H1 (cell line): ENCODE results near the gene SMG5. TPM values are rescaled to one million over a fixed set of nuclear protein-coding genes. Genes with fewer than 3 reads are reported as not detected.

Experiments
- CTCF ChIA-PET: fragments of 300-600 bp; sonication (Branson Sonifier 250); formaldehyde crosslinking; loops from one replicate; lab custom pipeline; 2021; ENCODE audit not compliant: partially characterized antibody; lab: Charles Lee
- POLR2A ChIA-PET: fragments of 300-600 bp; sonication (Branson Sonifier 250); formaldehyde crosslinking; loops from one replicate; lab custom pipeline; 2021; ENCODE audit warnings: inconsistent platforms; ENCODE audit not compliant: partially characterized antibody; lab: Charles Lee
- DNase-seq, 2 experiments: peaks; one replicate each; pipeline versions ENCODE4 v3.0.0 to v3.0.0-alpha.2; 2010 to 2022; ENCODE audit warnings: low spot score in 2 of 2, low read depth in 1 of 2, mixed read lengths in 1 of 2
- FAIRE-seq: peaks from 2 replicates; lab custom pipeline; 2011; peaks lifted over from hg19 to GRCh38; lab: Jason Lieb, UNC
- H2AFZ ChIP-seq: 2 replicates; pipeline ENCODE4 v1.8.1; 2012; ENCODE audit warnings: low read length, inconsistent platforms
- H2AK5ac ChIP-seq: 2 replicates; pipeline ENCODE4 v1.6.1; 2013; ENCODE audit warnings: low read depth, low read length
- H2BK120ac ChIP-seq: replicated peaks from 2 replicates; pipeline ENCODE3; 2013; ENCODE audit warnings: low read depth, low read length, inconsistent platforms
- H2BK12ac ChIP-seq: 2 replicates; pipeline ENCODE4 v1.6.1; 2013; ENCODE audit warnings: low read depth, low read length
- H2BK15ac ChIP-seq: 2 replicates; pipeline ENCODE4 v1.6.1; 2013; ENCODE audit warnings: low read length
- H2BK20ac ChIP-seq: 2 replicates; pipeline ENCODE4 v1.6.1; 2013; ENCODE audit warnings: low read length
- H2BK5ac ChIP-seq: 2 replicates; pipeline ENCODE4 v1.6.1; 2013; ENCODE audit warnings: low read depth, low read length
- H3K14ac ChIP-seq: 2 replicates; pipeline ENCODE4 v1.6.1; 2013; ENCODE audit warnings: inconsistent platforms; ENCODE audit not compliant: insufficient read length
- H3K18ac ChIP-seq: 2 replicates; pipeline ENCODE4 v1.6.1; 2013; ENCODE audit warnings: low read length; ENCODE audit errors: extremely low read depth
- H3K23ac ChIP-seq: 2 replicates; pipeline ENCODE4 v1.6.1; 2013; ENCODE audit warnings: inconsistent platforms; ENCODE audit not compliant: insufficient read length
- H3K23me2 ChIP-seq: 2 replicates; pipeline ENCODE4 v1.6.1; 2013; ENCODE audit warnings: low read depth, low read length
- H3K27ac ChIP-seq: 2 replicates; pipeline ENCODE4 v1.6.1; 2011; ENCODE audit warnings: low read depth, low read length, inconsistent platforms
- H3K27me3 ChIP-seq, 4 experiments: replicated peaks in 1 of 4; 1 replicate in 1 of 4; 2 replicates in 3 of 4; pipeline versions ENCODE4 v1.6.1 to v1.8.1; 2011 to 2013; ENCODE audit warnings: low read length in 3 of 4, mild to moderate bottlenecking in 3 of 4, inconsistent platforms in 2 of 4, mixed read lengths in 2 of 4, moderate library complexity in 1 of 4; ENCODE audit not compliant: control insufficient read depth in 3 of 4, insufficient read depth in 3 of 4; ENCODE audit errors: extremely low read depth in 1 of 4
- H3K36me3 ChIP-seq, 4 experiments: 2 replicates each; pipeline versions ENCODE4 v1.6.1 to v1.8.1; 2011 to 2013; ENCODE audit warnings: mild to moderate bottlenecking in 4 of 4, low read length in 3 of 4, moderate library complexity in 2 of 4, control low read depth in 1 of 4, inconsistent platforms in 1 of 4; ENCODE audit not compliant: insufficient read depth in 4 of 4, control insufficient read depth in 2 of 4
- H3K4ac ChIP-seq: replicated peaks from 2 replicates; pipeline ENCODE3; 2013; ENCODE audit warnings: low read length, low read depth, mixed read lengths, inconsistent platforms; ENCODE audit not compliant: insufficient read length
- H3K4me1 ChIP-seq, 4 experiments: replicated peaks in 1 of 4; 1 replicate in 1 of 4; 2 replicates in 3 of 4; pipeline versions ENCODE4 v1.6.1 to v1.8.1; 2011 to 2013; ENCODE audit warnings: low read length in 3 of 4, inconsistent platforms in 2 of 4, mixed read lengths in 1 of 4; ENCODE audit not compliant: insufficient read depth in 4 of 4, control insufficient read depth in 3 of 4
- H3K4me2 ChIP-seq, 2 experiments: 2 replicates each; pipeline versions ENCODE4 v1.6.1 to v1.8.1; 2011 to 2013; ENCODE audit warnings: low read depth in 2 of 2, low read length in 2 of 2, control low read depth in 1 of 2, inconsistent platforms in 1 of 2, mild to moderate bottlenecking in 1 of 2; ENCODE audit not compliant: insufficient read depth in 1 of 2
- H3K4me3 ChIP-seq, 4 experiments: fragments of 200-600, 300-600 bp in 1 of 4; sonication (generic), shearing (Covaris generic), sonication (Bioruptor Twin) in 1 of 4; 2 replicates each; pipeline versions ENCODE4 v1.5.1 to v1.8.1; 2011 to 2016; ENCODE audit warnings: low read length in 4 of 4, low read depth in 3 of 4, control low read depth in 2 of 4, inconsistent platforms in 2 of 4, mild to moderate bottlenecking in 2 of 4, mixed read lengths in 1 of 4, moderate library complexity in 1 of 4; ENCODE audit not compliant: insufficient read depth in 2 of 4; ENCODE audit errors: extremely low read depth in 1 of 4
- H3K56ac ChIP-seq: replicated peaks from 2 replicates; pipeline ENCODE3; 2013; ENCODE audit warnings: low read depth, mild to moderate bottlenecking, mixed read lengths, low read length, inconsistent platforms; ENCODE audit not compliant: insufficient read length
- H3K79me1 ChIP-seq: 2 replicates; pipeline ENCODE4 v1.6.1; 2013; ENCODE audit warnings: low read depth, low read length, control low read depth
- H3K79me2 ChIP-seq, 2 experiments: 2 replicates each; pipeline versions ENCODE4 v1.6.1 to v1.8.1; 2012 to 2013; ENCODE audit warnings: low read length in 2 of 2, mild to moderate bottlenecking in 2 of 2, inconsistent platforms in 1 of 2; ENCODE audit not compliant: insufficient read depth in 2 of 2, control insufficient read depth in 1 of 2
- H3K9ac ChIP-seq, 4 experiments: replicated peaks in 1 of 4; 1 replicate in 1 of 4; 2 replicates in 3 of 4; pipeline versions ENCODE4 v1.6.1 to v1.8.1; 2011 to 2013; ENCODE audit warnings: low read depth in 3 of 4, low read length in 3 of 4, control low read depth in 2 of 4, mild to moderate bottlenecking in 2 of 4, moderate library complexity in 2 of 4, inconsistent platforms in 1 of 4; ENCODE audit errors: extremely low read depth in 1 of 4
- H3K9me3 ChIP-seq, 2 experiments: 2 replicates each; pipeline versions ENCODE4 v1.6.1 to v1.8.1; 2012 to 2013; ENCODE audit warnings: mild to moderate bottlenecking in 2 of 2, moderate library complexity in 2 of 2, control low read depth in 1 of 2, inconsistent platforms in 1 of 2, low read depth in 1 of 2, low read length in 1 of 2, mixed read lengths in 1 of 2; ENCODE audit not compliant: insufficient read depth in 2 of 2
- H4K20me1 ChIP-seq, 2 experiments: replicated peaks in 1 of 2; 2 replicates each; pipeline versions ENCODE3 to v1.8.1; 2011 to 2013; ENCODE audit warnings: inconsistent platforms in 2 of 2, low read length in 2 of 2, mild to moderate bottlenecking in 1 of 2; ENCODE audit not compliant: insufficient read depth in 2 of 2, control insufficient read depth in 1 of 2
- H4K5ac ChIP-seq: 2 replicates; pipeline ENCODE4 v1.6.1; 2013; ENCODE audit warnings: low read length, low read depth, mixed read lengths, inconsistent platforms; ENCODE audit not compliant: insufficient read length
- H4K8ac ChIP-seq: 2 replicates; pipeline ENCODE4 v1.8.0; 2013; ENCODE audit warnings: mild to moderate bottlenecking, moderate library complexity, low read length, inconsistent platforms; ENCODE audit not compliant: insufficient read depth; ENCODE audit errors: extremely low read depth
- H4K91ac ChIP-seq: replicated peaks from 2 replicates; pipeline ENCODE3; 2013; ENCODE audit warnings: low read length, mixed read lengths, inconsistent platforms; ENCODE audit not compliant: insufficient read length
- BRCA1 ChIP-seq: IDR thresholded peaks from 2 replicates; pipeline ENCODE4 v1.6.1; 2012; ENCODE audit warnings: low read depth, low read length, improper control_type of control experiment
- EZH2 ChIP-seq: fragments of 200-600 bp; sonication (generic); IDR thresholded peaks from 2 replicates; pipeline ENCODE4 v1.7.1; 2012; ENCODE audit warnings: low read depth, mild to moderate bottlenecking, moderate library complexity, low read length, inconsistent platforms; ENCODE audit not compliant: severe bottlenecking
- HDAC2 ChIP-seq, 2 experiments: fragments of 300-600 bp in 1 of 2; sonication (generic) in 1 of 2; IDR thresholded peaks; 2 replicates each; pipeline ENCODE4 v1.6.1; 2011 to 2012; ENCODE audit warnings: low read depth in 2 of 2, low read length in 2 of 2, mild to moderate bottlenecking in 2 of 2, moderate library complexity in 2 of 2, borderline replicate concordance in 1 of 2, inconsistent platforms in 1 of 2
- POLR2A ChIP-seq, 2 experiments: IDR thresholded peaks; 1 replicate in 1 of 2; 2 replicates in 1 of 2; pipeline ENCODE4 v1.6.1; 2011; ENCODE audit warnings: low read depth in 2 of 2, low read length in 2 of 2, mild to moderate bottlenecking in 2 of 2; ENCODE audit errors: control extremely low read depth in 1 of 2
- RFX5 ChIP-seq: IDR thresholded peaks from 2 replicates; pipeline ENCODE4 v1.6.1; 2011; ENCODE audit warnings: low read depth, low read length, improper control_type of control experiment, borderline replicate concordance
- SAP30 ChIP-seq: fragments of 300-600 bp; sonication (generic); IDR thresholded peaks from 2 replicates; pipeline ENCODE4 v1.7.1; 2012; ENCODE audit warnings: low read length, moderate library complexity, mild to moderate bottlenecking, inconsistent platforms; ENCODE audit not compliant: insufficient read depth, insufficient replicate concordance
- SIX5 ChIP-seq: IDR thresholded peaks from 2 replicates; pipeline ENCODE4 v1.6.1; 2011; ENCODE audit warnings: mild to moderate bottlenecking, low read depth, low read length
- TBP ChIP-seq: IDR thresholded peaks from 2 replicates; pipeline ENCODE4 v1.6.1; 2011; ENCODE audit warnings: low read depth, low read length, improper control_type of control experiment
- YY1 ChIP-seq: IDR thresholded peaks from 2 replicates; pipeline ENCODE4 v1.6.1; 2011; ENCODE audit warnings: low read depth, mild to moderate bottlenecking, low read length
- WGBS, 2 experiments: shearing (Covaris generic) in 1 of 2; methylation state at CpG; one replicate each; pipeline versions ENCODE4 v1.1.6 to v1.1.7; 2013 to 2015; ENCODE audit warnings: low lambda C conversion rate in 2 of 2, mixed read lengths in 2 of 2, inconsistent platforms in 1 of 2, low coverage in 1 of 2, missing lambda C conversion rate in 1 of 2; ENCODE audit not compliant: insufficient replicate concordance in 2 of 2, insufficient coverage in 1 of 2, insufficient read length in 1 of 2; ENCODE audit errors: extremely low coverage in 1 of 2, missing lambda C conversion rate in 1 of 2; 5-methylcytosine and 5-hydroxymethylcytosine counted together
- polyA plus RNA-seq, 7 experiments: library from polyadenylated mRNA; depleted of rRNA in 3 of 7; stranded (reverse) in 5 of 7; unstranded in 2 of 7; fragments of >200 nt in 5 of 7; fragments of 200-250 nt in 2 of 7; gene quantifications; 1 replicate in 5 of 7; 2 replicates in 1 of 7; 4 replicates in 1 of 7; pipeline versions ENCODE4 v1.2.1 to v1.2.3, GENCODE V29; 2011 to 2013; ENCODE audit warnings: missing spikeins in 2 of 7, mixed read lengths in 2 of 7
- total RNA-seq: library from RNA; stranded (reverse); fragmentation: NEBNext Ultra II Directional; extraction: Animal tissue kit (Norgen Biotek cat#: 25700); gene quantifications from 2 replicates; pipeline ENCODE4 v1.2.1, GENCODE V29; 2021
- TF ChIP-seq, protein P1 (sequence below): IDR thresholded peaks from 2 replicates; pipeline ENCODE4 v1.6.1; 2011; ENCODE audit warnings: low read depth, mild to moderate bottlenecking, low read length; ENCODE audit not compliant: insufficient read depth
- TF ChIP-seq, protein P2 (sequence below): IDR thresholded peaks from 2 replicates; pipeline ENCODE4 v1.6.1; 2012; ENCODE audit warnings: inconsistent platforms

SMG5 gene
- total and polyA plus RNA-seq, 2 of the 8 experiments (the other 6 are each of a cell fraction or from before 2014, with no cell fraction given): 32.7 to 98.0 TPM

DNA sequence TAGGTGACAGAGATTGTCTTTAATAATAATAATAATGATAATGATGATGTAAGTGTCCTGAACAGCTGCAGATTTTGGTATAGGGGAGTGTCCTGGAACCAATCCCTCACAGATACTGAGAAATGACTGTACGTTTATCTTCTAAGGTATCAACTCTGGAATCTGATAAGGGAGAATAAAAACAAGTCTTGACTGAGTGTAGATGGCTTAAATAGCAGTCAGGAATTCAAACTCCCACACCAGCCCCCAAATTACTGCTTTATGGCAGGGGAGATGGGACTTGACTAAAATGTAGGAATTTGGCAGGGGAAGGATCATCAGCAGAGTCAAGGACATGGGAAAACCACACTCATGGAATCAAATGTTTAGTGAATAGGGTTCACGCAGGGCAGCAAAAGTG lies 22.6 kb upstream of the SMG5 start:
- peaks cover 14 to 45% (median 34%) of the 10 kb centered on the region in 4 experiments for H3K36me3 ChIP-seq
- no peaks in the 10 kb centered on the region for H3K79me1 ChIP-seq
- H3K9me3 ChIP-seq: no peaks in the 10 kb centered on the region
- H2BK120ac ChIP-seq: no peak overlapping the region
- no peak overlapping the region for H4K5ac ChIP-seq
- H4K20me1 ChIP-seq: no peaks in the 10 kb centered on the region
- H3K23ac ChIP-seq: no peak overlapping the region
- H3K18ac ChIP-seq: no peak overlapping the region
- no peak overlapping the region for H3K4ac ChIP-seq
- ChIA-PET CTCF (interaction anchor here (0.9 to 4.5 kb wide), 4 partner anchors 11 to 24 kb away, joined by 3 to 30 read pairs (median 4); no protein-coding TSS in a partner anchor), POLR2A (interaction anchor here (0.7 to 16.5 kb wide), 3 partner anchors 11 to 26 kb away, joined by 3 to 221 read pairs (median 8); partner anchors contain the start of genes SMG5 and TMEM79)
- no peaks in the 10 kb centered on the region for H3K23me2 ChIP-seq
- no peak overlapping the region for H3K9ac ChIP-seq
- no peak overlapping the region for H2AFZ ChIP-seq
- H2BK15ac ChIP-seq: no peak overlapping the region
- no peaks in the 10 kb centered on the region; a peak in 1 of 7 replicates for H3K4me1 ChIP-seq
- no peak overlapping the region for H2AK5ac ChIP-seq
- H2BK20ac ChIP-seq: no peak overlapping the region
- no peak overlapping the region for H3K27ac ChIP-seq
- H2BK5ac ChIP-seq: no peak overlapping the region
- TF ChIP-seq SAP30 (no peak), YY1 (no peak), BRCA1 (no peak), EZH2 (no peak), HDAC2 (IDR thresholded peaks at IDR 0.05; ENCODE audit: borderline replicate concordance in 1 of 2, low read depth in 2 of 2, low read length in 2 of 2) (no peak), TBP (no peak), POLR2A (IDR thresholded peaks at IDR 0.05; ENCODE audit: control extremely low read depth in 1 of 2, low read depth in 2 of 2, low read length in 2 of 2) (no peak), SIX5 (no peak), RFX5 (no peak)
- TF ChIP-seq, protein P1, sequence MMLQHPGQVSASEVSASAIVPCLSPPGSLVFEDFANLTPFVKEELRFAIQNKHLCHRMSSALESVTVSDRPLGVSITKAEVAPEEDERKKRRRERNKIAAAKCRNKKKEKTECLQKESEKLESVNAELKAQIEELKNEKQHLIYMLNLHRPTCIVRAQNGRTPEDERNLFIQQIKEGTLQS: no peak
- TF ChIP-seq, protein P2, sequence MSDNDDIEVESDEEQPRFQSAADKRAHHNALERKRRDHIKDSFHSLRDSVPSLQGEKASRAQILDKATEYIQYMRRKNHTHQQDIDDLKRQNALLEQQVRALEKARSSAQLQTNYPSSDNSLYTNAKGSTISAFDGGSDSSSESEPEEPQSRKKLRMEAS: no peak
- H3K14ac ChIP-seq: no peak overlapping the region
- H2BK12ac ChIP-seq: no peak overlapping the region
- FAIRE-seq (no peak), DNase-seq (no peak)
- no peak overlapping the region for H4K91ac ChIP-seq
- H3K4me3 ChIP-seq: no peak overlapping the region
- H3K56ac ChIP-seq: no peak overlapping the region
- no peak overlapping the region for H4K8ac ChIP-seq
- 93% methylated on average over 2 of the region's 2 CpGs; no CpG with 5 or more reads in 1 of the 2 experiments for WGBS, 2 experiments
- H3K79me2 ChIP-seq: no peaks in the 10 kb centered on the region
- no peaks in the 10 kb centered on the region for H3K27me3 ChIP-seq
- no peak overlapping the region for H3K4me2 ChIP-seq
